Osteocyte (in vitro differentiated cells): ENCODE data around the gene NR1D1. TPM values are rescaled to one million over a fixed set of nuclear protein-coding genes. Genes with fewer than 3 reads are reported as not detected.
A peak's percentile ranks its signal among the peaks of the same experiment; 100 is the strongest.

Experiments used
- DNase-seq: peaks from one replicate; pipeline ENCODE4 v3.0.0; 2021; ENCODE audit warnings: mixed read lengths; ENCODE audit not compliant: unreplicated experiment; ENCODE audit errors: extremely low spot score
- H3K27ac Mint-ChIP-seq: one replicate; pipeline ENCODE4 v1.8.0; 2021; ENCODE audit warnings: mild to moderate bottlenecking, mixed read lengths; ENCODE audit not compliant: unreplicated experiment
- H3K27me3 Mint-ChIP-seq: one replicate; pipeline ENCODE4 v1.8.0; 2021; ENCODE audit warnings: mixed read lengths; ENCODE audit not compliant: unreplicated experiment
- H3K36me3 Mint-ChIP-seq: one replicate; pipeline ENCODE4 v1.8.0; 2021; ENCODE audit warnings: mixed read lengths; ENCODE audit not compliant: unreplicated experiment
- H3K4me1 Mint-ChIP-seq: one replicate; pipeline ENCODE4 v1.8.0; 2021; ENCODE audit warnings: mixed read lengths; ENCODE audit not compliant: unreplicated experiment
- H3K4me3 Mint-ChIP-seq: one replicate; pipeline ENCODE4 v1.8.0; 2021; ENCODE audit warnings: mild to moderate bottlenecking, moderate library complexity, mixed read lengths; ENCODE audit not compliant: unreplicated experiment
- H3K9me3 Mint-ChIP-seq: one replicate; pipeline ENCODE4 v1.8.0; 2021; ENCODE audit warnings: mixed read lengths; ENCODE audit not compliant: unreplicated experiment
- total RNA-seq: library from RNA; stranded (reverse); gene quantifications from 2 replicates; pipeline ENCODE4 v1.2.1, GENCODE V29; 2021
- TF ChIP-seq, protein P1 (sequence below): fragments of 200-600 bp; sonication (generic); IDR thresholded peaks from 2 replicates; pipeline ENCODE4 v1.5.0; 2021; ENCODE audit warnings: antibody characterized with exemption, mild to moderate bottlenecking, moderate library complexity

Gene NR1D1
- total RNA-seq, 1 donor from 2014 or later: 6.9 TPM

DNA sequence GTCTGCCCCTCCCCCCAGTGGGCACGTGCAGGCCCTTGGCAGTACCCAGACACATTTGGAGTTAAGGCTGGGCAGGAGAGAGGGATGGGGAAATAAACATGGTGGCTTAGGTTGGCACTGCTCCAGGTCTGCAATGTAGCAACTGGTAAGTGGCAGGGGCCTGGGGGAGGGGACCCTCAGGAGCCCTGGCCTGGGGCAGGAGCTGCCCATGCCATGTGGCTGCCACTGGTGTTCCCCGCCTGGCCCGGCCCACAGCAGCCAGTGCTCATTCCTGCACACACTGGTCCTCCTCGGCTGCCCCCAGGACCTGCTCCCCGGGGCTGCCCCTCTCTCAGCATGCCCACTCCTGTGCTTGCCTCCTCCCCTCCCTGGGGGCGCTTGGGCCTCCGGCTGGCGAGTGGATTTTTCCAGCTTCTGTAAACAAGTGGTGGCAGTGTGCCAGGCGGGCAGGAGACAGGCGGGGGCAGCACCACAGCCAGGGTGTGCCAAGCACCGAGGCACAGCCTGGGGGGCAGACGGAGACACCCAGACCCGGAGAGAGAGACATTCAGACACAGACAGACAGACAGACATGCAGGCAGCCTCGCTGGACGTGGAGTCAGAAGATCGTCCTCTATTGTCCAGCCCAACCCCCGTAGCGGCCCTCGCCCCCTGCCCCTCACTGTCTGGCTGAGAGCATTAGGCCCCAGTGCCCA is 28.2 kb downstream of the NR1D1 start:
- Mint-ChIP-seq H3K4me1 (peaks cover 85% of the 10 kb centered on the region), H3K27me3 (no peaks in the 10 kb centered on the region), H3K9me3 (no peaks in the 10 kb centered on the region), H3K4me3 (peak overlapping the region; percentile 61), H3K27ac (peak overlapping the region; percentile 89), H3K36me3 (peaks cover 2% of the 10 kb centered on the region)
- DNase-seq: peak; percentile 97
- TF ChIP-seq, protein P1, sequence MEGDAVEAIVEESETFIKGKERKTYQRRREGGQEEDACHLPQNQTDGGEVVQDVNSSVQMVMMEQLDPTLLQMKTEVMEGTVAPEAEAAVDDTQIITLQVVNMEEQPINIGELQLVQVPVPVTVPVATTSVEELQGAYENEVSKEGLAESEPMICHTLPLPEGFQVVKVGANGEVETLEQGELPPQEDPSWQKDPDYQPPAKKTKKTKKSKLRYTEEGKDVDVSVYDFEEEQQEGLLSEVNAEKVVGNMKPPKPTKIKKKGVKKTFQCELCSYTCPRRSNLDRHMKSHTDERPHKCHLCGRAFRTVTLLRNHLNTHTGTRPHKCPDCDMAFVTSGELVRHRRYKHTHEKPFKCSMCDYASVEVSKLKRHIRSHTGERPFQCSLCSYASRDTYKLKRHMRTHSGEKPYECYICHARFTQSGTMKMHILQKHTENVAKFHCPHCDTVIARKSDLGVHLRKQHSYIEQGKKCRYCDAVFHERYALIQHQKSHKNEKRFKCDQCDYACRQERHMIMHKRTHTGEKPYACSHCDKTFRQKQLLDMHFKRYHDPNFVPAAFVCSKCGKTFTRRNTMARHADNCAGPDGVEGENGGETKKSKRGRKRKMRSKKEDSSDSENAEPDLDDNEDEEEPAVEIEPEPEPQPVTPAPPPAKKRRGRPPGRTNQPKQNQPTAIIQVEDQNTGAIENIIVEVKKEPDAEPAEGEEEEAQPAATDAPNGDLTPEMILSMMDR: no peak

DNA sequence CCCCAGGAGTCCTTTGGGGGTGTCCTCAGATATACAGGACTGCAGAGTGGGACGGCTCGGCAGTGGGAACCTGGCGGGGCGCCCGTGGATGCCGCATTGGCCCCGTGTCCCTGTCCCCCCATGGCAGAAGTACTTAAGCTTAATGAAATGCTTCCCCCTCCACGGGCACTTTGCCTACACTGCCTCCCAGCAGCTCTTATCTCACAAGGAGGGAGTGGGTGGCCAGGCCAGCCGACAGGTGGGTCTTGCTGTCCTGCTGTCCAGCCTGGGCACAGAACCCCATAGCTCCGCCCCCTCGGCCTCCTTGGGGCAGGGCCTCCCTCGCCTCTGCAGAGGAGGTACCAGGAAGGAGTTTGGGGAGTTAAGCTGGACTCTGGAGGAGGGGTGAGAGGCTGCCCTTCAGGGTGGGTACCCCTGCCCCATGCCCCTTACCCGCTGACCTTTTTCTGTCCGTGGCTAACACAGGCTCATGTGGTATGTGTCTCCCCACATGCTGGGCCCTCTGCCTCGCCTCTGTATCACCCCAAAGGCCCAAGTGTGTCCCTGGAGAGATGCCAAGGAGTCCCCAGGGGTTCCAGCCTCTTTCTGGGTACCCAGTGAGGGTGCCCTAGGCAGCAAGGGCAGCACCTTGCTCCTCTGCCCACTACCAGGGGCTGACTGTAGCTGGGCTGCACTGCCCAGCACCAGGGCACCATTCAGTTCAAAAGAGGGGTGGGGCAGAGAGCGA is 28.9 kb downstream of the NR1D1 start:
- H3K27me3 Mint-ChIP-seq: no peaks in the 10 kb centered on the region
- peak overlapping the region; percentile 61 for H3K4me3 Mint-ChIP-seq
- TF ChIP-seq, protein P1: no peak
- DNase-seq: no peak
- H3K36me3 Mint-ChIP-seq: no peaks in the 10 kb centered on the region
- H3K4me1 Mint-ChIP-seq: peaks cover 90% of the 10 kb centered on the region
- no peaks in the 10 kb centered on the region for H3K9me3 Mint-ChIP-seq
- H3K27ac Mint-ChIP-seq: peak overlapping the region; percentile 89

DNA sequence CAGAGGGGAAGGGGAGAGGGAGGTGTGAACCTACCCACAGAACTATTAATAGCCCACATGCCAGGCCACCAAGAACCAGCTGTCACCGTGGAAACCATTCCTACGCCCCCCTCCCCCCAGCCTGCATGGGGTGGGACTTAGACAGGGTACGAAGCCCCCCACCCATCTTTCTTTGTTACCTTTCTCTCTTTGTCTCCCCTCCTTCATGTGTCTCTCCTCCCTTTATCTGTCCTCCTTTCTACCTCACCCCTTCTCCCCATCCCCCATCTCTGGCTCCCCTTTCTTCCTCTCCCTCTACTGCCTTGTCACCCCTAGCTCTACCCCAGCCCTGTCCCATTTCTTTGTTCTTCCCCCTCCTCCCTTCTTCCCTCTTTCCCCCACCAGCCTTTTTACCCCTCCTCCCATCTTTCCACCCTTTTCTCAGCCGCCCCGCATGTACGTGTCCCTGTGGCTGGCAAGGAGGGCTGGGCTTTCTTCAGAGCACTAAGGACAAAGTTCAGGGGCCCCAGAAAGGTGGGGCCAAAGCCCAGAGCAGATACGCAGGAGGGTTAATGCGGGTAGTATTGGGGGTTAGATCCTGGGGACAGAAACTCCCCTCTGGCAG is 29.6 kb downstream of the NR1D1 start:
- H3K36me3 Mint-ChIP-seq: no peaks in the 10 kb centered on the region
- no peaks in the 10 kb centered on the region for H3K27me3 Mint-ChIP-seq
- H3K4me1 Mint-ChIP-seq: peaks cover 88% of the 10 kb centered on the region
- no peak for DNase-seq
- H3K27ac Mint-ChIP-seq: peak overlapping the region; percentile 89
- no peaks in the 10 kb centered on the region for H3K9me3 Mint-ChIP-seq
- TF ChIP-seq, protein P1: no peak
- H3K4me3 Mint-ChIP-seq: no peak overlapping the region

DNA sequence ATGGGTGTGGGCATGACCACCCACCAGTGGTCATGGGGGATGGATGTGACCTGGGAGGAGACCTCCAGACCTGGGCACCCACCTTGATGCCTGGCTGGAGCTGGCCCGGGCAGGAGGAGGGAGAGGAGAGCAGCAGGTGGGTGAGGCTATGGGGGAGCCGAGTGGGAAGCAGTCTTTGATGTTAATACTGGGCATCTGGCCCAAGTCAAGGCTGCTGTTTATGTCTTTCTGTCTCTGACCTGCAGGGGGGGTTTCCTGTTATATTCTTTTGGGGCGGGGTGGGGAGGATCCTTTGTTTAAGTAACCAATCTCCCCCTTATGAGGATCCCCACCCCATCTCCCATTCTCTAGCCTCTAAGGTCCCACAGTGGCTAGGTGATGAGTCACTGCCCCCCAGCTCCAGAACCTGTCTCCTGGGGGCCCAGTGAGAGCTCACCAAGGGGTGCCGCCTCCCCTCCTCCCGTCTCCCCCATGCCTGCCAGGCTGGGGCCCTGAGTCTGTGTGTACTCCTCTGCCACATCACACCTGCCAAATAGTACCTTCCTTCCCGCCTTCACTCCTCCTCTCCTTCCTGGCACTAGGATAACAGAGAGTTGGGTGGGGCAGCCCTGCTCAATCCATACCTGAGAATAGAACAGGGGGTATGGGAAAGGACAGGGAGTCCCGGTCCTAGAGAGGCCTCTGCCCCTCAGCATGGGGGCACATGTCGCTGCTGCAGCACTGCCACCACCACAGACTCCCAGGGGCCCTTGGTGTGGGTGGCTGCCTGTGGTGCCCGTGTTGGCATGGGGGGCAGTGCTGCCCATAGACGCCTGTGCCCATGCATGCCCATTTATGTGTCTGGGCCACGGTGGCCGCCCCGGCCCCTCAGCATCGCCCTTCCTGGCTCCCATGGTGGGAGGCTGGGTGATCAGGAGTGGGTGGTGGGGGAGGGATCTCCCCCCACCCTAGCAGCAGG is 30.4 kb downstream of the NR1D1 start:
- peaks cover 88% of the 10 kb centered on the region for H3K4me1 Mint-ChIP-seq
- no peak for DNase-seq
- peak overlapping the region; percentile 93 for H3K27ac Mint-ChIP-seq
- H3K4me3 Mint-ChIP-seq: peak overlapping the region; percentile 47
- H3K27me3 Mint-ChIP-seq: no peaks in the 10 kb centered on the region
- H3K9me3 Mint-ChIP-seq: no peaks in the 10 kb centered on the region
- TF ChIP-seq, protein P1: peak; percentile 24
- H3K36me3 Mint-ChIP-seq: no peaks in the 10 kb centered on the region
